CD4-positive, alpha-beta T cell (primary cell): ENCODE data around the gene CFAP99. TPM values are rescaled to one million over a fixed set of nuclear protein-coding genes. Genes with fewer than 3 reads are reported as not detected.

Experiments used
- ATAC-seq: fragments of 200-7000 bp; cut with Tn5 transposase; one replicate; pipeline ENCODE4 v1.10.0; 2022; ENCODE audit warnings: mild to moderate bottlenecking; ENCODE audit not compliant: poor library complexity
- CTCF ChIA-PET: fragments of 350-600 bp; sonication (Branson Sonifier 250); formaldehyde crosslinking; loops from one replicate; lab custom pipeline; 2021; ENCODE audit warnings: antibody characterized with exemption, inconsistent platforms; lab: Charles Lee
- POLR2A ChIA-PET: fragments of 350-600 bp; sonication (Branson Sonifier 250); formaldehyde crosslinking; loops from one replicate; lab custom pipeline; 2021; ENCODE audit warnings: antibody characterized with exemption, inconsistent platforms; lab: Charles Lee
- DNase-seq, 14 experiments: peaks; one replicate each; pipeline ENCODE4 v3.0.0-alpha.2; 2013 to 2020; ENCODE audit warnings: mixed read lengths in 2 of 14
- H3K27ac ChIP-seq, 2 donors: one replicate each; pipeline versions ENCODE4 v1.5.1 to v1.7.0; 2013; ENCODE audit warnings: low read length in 2 of 2, low read depth in 1 of 2, mild to moderate bottlenecking in 1 of 2
- H3K27me3 ChIP-seq, 2 experiments: 1 replicate in 1 of 2; 2 replicates in 1 of 2; pipeline versions ENCODE4 v1.6.1 to v1.7.0; 2013; ENCODE audit warnings: low read length in 2 of 2, control low read depth in 1 of 2, mild to moderate bottlenecking in 1 of 2, moderate library complexity in 1 of 2; ENCODE audit not compliant: insufficient read depth in 2 of 2, control insufficient read depth in 1 of 2
- H3K36me3 ChIP-seq: one replicate; pipeline ENCODE4 v1.6.1; 2013; ENCODE audit warnings: low read length, control low read depth; ENCODE audit not compliant: insufficient read depth
- H3K4me1 ChIP-seq: one replicate; pipeline ENCODE4 v1.6.1; 2013; ENCODE audit warnings: low read length, control low read depth; ENCODE audit not compliant: insufficient read depth
- H3K4me3 ChIP-seq: one replicate; pipeline ENCODE4 v1.5.1; 2013; ENCODE audit warnings: mild to moderate bottlenecking, low read length, moderate library complexity
- H3K9me3 ChIP-seq, 2 experiments: 1 replicate in 1 of 2; 2 replicates in 1 of 2; pipeline versions ENCODE4 v1.6.1 to v1.7.0; 2013; ENCODE audit warnings: low read length in 2 of 2, mild to moderate bottlenecking in 2 of 2, control low read depth in 1 of 2, moderate library complexity in 1 of 2; ENCODE audit not compliant: control insufficient read depth in 1 of 2, insufficient read depth in 1 of 2
- H3K27ac Mint-ChIP-seq: one replicate; pipeline ENCODE4 v1.8.0; 2020; ENCODE audit warnings: mixed read lengths
- H3K27me3 Mint-ChIP-seq: one replicate; pipeline ENCODE4 v1.8.0; 2021; ENCODE audit warnings: mixed read lengths
- H3K36me3 Mint-ChIP-seq: one replicate; pipeline ENCODE4 v1.8.0; 2021; ENCODE audit warnings: low read depth, mixed read lengths
- H3K4me1 Mint-ChIP-seq: one replicate; pipeline ENCODE4 v1.8.0; 2021; ENCODE audit warnings: low read depth, mixed read lengths
- H3K4me3 Mint-ChIP-seq: one replicate; pipeline ENCODE4 v1.8.0; 2020; ENCODE audit warnings: mild to moderate bottlenecking, mixed read lengths
- H3K9me3 Mint-ChIP-seq: one replicate; pipeline ENCODE4 v1.8.0; 2020; ENCODE audit warnings: mixed read lengths
- CTCF ChIP-seq: fragments of 200-600 bp; IDR thresholded peaks from one replicate; pipeline ENCODE4 v1.8.0; 2022; ENCODE audit warnings: antibody characterized with exemption, mild to moderate bottlenecking
- intact Hi-C, 2 experiments: fragments of 100-400 bp; cut with DNase I in 1 of 2; cut with micrococcal nuclease in 1 of 2; formaldehyde crosslinking; loops; one replicate each; pipeline versions ENCODE4 v1.15.1 to v1.9.0; 2023 to 2025; cut with DNase I, micrococcal nuclease
- total RNA-seq, 174 experiments: library from RNA in 2 of 174; stranded (reverse) in 2 of 174; gene quantifications; one replicate each; pipeline ENCODE4 v1.2.3 and lab custom pipeline; 2021 to 2026

CFAP99 gene
- total RNA-seq, 2 experiments from 2014 or later: 0.17 TPM; not detected in 1

DNA sequence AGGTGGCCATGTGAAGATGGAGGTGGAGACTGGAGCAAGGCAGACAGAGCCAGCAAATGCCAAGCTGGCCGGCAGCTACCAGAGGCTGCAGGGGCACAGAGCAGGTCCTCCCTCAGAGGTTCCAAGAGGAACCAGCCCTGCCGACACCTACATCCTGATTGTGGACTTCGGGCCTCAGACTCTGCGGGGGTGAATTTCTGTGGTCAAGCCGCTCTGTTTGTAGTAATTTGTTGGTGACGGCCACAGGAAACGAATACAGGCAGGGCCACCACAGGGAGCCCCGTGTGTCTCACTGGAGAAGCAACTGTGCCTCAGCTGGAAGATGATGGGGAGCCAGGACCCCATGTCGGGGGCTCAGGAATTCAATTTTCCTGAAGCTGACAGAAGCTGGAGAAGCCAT, 28.6 kb upstream of the CFAP99 start:
- no peak for TF ChIP-seq CTCF
- Mint-ChIP-seq H3K36me3 (no peaks in the 10 kb centered on the region), H3K9me3 (no peaks in the 10 kb centered on the region), H3K27ac (no peak overlapping the region), H3K4me1 (peaks cover 45% of the 10 kb centered on the region), H3K27me3 (peaks cover 14% of the 10 kb centered on the region), H3K4me3 (no peak overlapping the region)
- H3K27me3 ChIP-seq: peaks cover 0 to 2% of the 10 kb centered on the region in 2 experiments
- H3K36me3 ChIP-seq: peaks cover 6% of the 10 kb centered on the region
- no peak for DNase-seq
- intact Hi-C loops: no loop called here
- ChIA-PET POLR2A (interaction anchor here (0.8 to 1.1 kb wide), 3 partner anchors 12 to 103 kb away, joined by 3 to 4 read pairs (median 3); partner anchors contain the start of genes CFAP99 and ZFYVE28), CTCF (no interaction called here)
- no peak overlapping the region for H3K4me3 ChIP-seq
- H3K4me1 ChIP-seq: peaks cover 39% of the 10 kb centered on the region
- no peak overlapping the region for H3K27ac ChIP-seq
- H3K9me3 ChIP-seq: no peaks in the 10 kb centered on the region
- ATAC-seq: no peak

GRCh38 chr4:2390784-2391421, 27.9 kb upstream of the CFAP99 start:
- no peak for TF ChIP-seq CTCF
- no peak overlapping the region for H3K4me3 Mint-ChIP-seq
- H3K9me3 ChIP-seq: no peaks in the 10 kb centered on the region
- intact Hi-C loops: no loop called here
- H3K36me3 ChIP-seq: peaks cover 6% of the 10 kb centered on the region
- H3K9me3 Mint-ChIP-seq: no peaks in the 10 kb centered on the region
- no peak overlapping the region for H3K27ac Mint-ChIP-seq
- H3K4me3 ChIP-seq: no peak overlapping the region
- DNase-seq: no peak
- peaks cover 0 to 2% of the 10 kb centered on the region in 2 experiments for H3K27me3 ChIP-seq
- H3K36me3 Mint-ChIP-seq: no peaks in the 10 kb centered on the region
- peaks cover 45% of the 10 kb centered on the region for H3K4me1 Mint-ChIP-seq
- no peak overlapping the region for H3K27ac ChIP-seq
- CTCF ChIA-PET: interaction anchor here (0.6 kb wide), 1 partner anchor 298 kb away, joined by 3 read pairs; no protein-coding TSS in a partner anchor
- H3K4me1 ChIP-seq: peaks cover 46% of the 10 kb centered on the region
- POLR2A ChIA-PET: interaction anchor here (1.1 kb wide), 1 partner anchor 28 kb away, joined by 4 read pairs; the partner anchor contains the start of genes CFAP99 and ZFYVE28
- H3K27me3 Mint-ChIP-seq: peaks cover 14% of the 10 kb centered on the region
- no peak for ATAC-seq

DNA sequence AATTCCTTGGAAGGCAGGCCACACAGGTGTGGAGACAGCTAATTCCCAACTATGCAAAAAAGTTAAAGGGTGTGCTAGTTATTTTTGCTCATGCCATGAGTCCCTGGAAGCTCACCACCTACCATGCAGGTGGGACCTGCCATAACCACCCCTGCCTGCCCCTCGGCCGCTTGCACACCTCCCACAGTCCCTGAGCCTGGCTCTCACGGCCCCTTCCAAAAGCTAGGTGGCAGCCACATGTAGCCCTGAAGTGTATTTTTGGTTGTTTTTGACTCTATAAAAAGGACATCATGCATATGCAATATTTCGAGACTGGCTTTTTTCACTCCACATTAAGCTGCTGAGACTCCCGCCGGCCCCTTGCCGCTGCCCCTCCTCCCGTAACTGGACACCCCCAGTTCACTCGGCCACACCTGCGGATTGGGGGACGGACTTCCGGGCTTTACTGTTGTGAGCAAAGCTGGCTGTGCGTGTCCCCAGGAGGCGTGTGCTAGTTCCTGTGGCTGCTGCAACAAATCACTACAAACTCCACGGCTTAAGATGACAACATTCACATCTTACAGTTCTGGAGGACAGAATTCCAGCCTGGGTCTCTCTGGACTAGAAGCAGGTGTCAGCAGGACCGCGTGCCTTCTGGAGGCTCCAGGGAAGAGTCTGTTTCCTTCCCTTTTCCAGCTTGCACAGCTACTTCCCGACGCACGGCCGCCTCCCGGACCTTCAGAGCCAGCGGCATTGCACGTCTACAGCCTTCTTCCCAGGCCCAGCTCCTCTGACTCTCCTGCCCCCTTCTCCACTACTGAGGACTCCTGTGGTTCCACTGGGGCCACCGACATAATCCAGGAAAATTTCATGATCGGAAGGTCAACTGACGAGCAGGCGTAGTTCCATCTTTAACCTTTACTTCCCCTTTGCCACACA, 25.1 kb upstream of the CFAP99 start:
- Histone ChIP-seq H3K36me3 (peaks cover 6% of the 10 kb centered on the region), H3K4me3 (no peak overlapping the region), H3K27me3 (peaks cover 0 to 2% of the 10 kb centered on the region in 2 experiments), H3K27ac (no peak overlapping the region), H3K9me3 (no peaks in the 10 kb centered on the region), H3K4me1 (peaks cover 42% of the 10 kb centered on the region)
- no peak for TF ChIP-seq CTCF
- peaks cover 44% of the 10 kb centered on the region for H3K4me1 Mint-ChIP-seq
- H3K27me3 Mint-ChIP-seq: peaks cover 14% of the 10 kb centered on the region
- DNase-seq: peak in 4 of 14 experiments; percentile 13 to 32 (median 21)
- no peaks in the 10 kb centered on the region for H3K36me3 Mint-ChIP-seq
- H3K4me3 Mint-ChIP-seq: peak overlapping the region; percentile 18
- ChIA-PET POLR2A (interaction anchor here (1.2 to 1.8 kb wide), 4 partner anchors 19 to 131 kb away, joined by 3 to 8 read pairs (median 4); no protein-coding TSS in a partner anchor), CTCF (interaction anchor here (0.7 to 3.4 kb wide), 4 partner anchors 9 to 82 kb away, joined by 3 to 12 read pairs (median 3); partner anchors contain the start of genes CFAP99 and ZFYVE28)
- peak overlapping the region; percentile 15 for H3K27ac Mint-ChIP-seq
- no peaks in the 10 kb centered on the region for H3K9me3 Mint-ChIP-seq
- peak; percentile 50 for ATAC-seq
- intact Hi-C loops: no loop called here
